MM.1S (cell line): ENCODE measurements around the gene PRKCSH.

Source experiments
- DNase-seq: peaks from one replicate; pipeline ENCODE4 v3.0.0-alpha.2; 2015
- H2AFZ ChIP-seq: fragments of 300-600 bp; sonication (generic); 2 replicates; pipeline ENCODE4 v1.6.0; 2016; ENCODE audit warnings: antibody characterized with exemption, low read length
- H3F3A ChIP-seq: fragments of 300-600 bp; sonication (generic); 2 replicates; pipeline ENCODE4 v1.6.1; 2016; ENCODE audit warnings: mild to moderate bottlenecking, antibody characterized with exemption, low read length, moderate library complexity, mixed read lengths; ENCODE audit not compliant: insufficient read depth
- H3K27ac ChIP-seq: fragments of 300-600 bp; sonication (generic); 2 replicates; pipeline ENCODE4 v1.5.1; 2016; ENCODE audit warnings: mild to moderate bottlenecking, low read length
- H3K27me3 ChIP-seq: fragments of 300-600 bp; sonication (generic); replicated peaks from 2 replicates; pipeline ENCODE4 v1.6.0; 2016; ENCODE audit warnings: low read length; ENCODE audit not compliant: insufficient read depth
- H3K36me3 ChIP-seq: fragments of 300-600 bp; sonication (generic); replicated peaks from 2 replicates; pipeline ENCODE4 v1.6.1; 2016; ENCODE audit warnings: mild to moderate bottlenecking, low read length, mixed read lengths; ENCODE audit not compliant: insufficient read depth
- H3K4me1 ChIP-seq: fragments of 300-600 bp; sonication (generic); 2 replicates; pipeline ENCODE4 v1.6.1; 2016; ENCODE audit warnings: low read length, mixed read lengths
- H3K4me2 ChIP-seq: fragments of 300-600 bp; sonication (generic); 2 replicates; pipeline ENCODE4 v1.6.0; 2016; ENCODE audit warnings: low read depth, low read length
- H3K4me3 ChIP-seq: fragments of 300-600 bp; sonication (generic); 2 replicates; pipeline ENCODE4 v1.5.1; 2016; ENCODE audit warnings: low read length, mixed read lengths
- H3K79me2 ChIP-seq: fragments of 300-600 bp; sonication (generic); 2 replicates; pipeline ENCODE4 v1.6.1; 2016; ENCODE audit warnings: mixed run types, low read length, mixed read lengths
- H3K9ac ChIP-seq: fragments of 300-600 bp; sonication (generic); 2 replicates; pipeline ENCODE4 v1.6.1; 2016; ENCODE audit warnings: low read length, mixed read lengths
- H3K9me2 ChIP-seq: fragments of 300-600 bp; sonication (generic); replicated peaks from 2 replicates; pipeline ENCODE4 v1.6.1; 2016; ENCODE audit warnings: mild to moderate bottlenecking, low read length, mixed read lengths; ENCODE audit not compliant: insufficient read depth
- H3K9me3 ChIP-seq: fragments of 300-600 bp; sonication (generic); replicated peaks from 2 replicates; pipeline ENCODE4 v1.6.1; 2016; ENCODE audit warnings: mild to moderate bottlenecking, low read length, mixed read lengths; ENCODE audit not compliant: insufficient read depth
- H4K20me1 ChIP-seq: fragments of 300-600 bp; sonication (generic); 2 replicates; pipeline ENCODE4 v1.6.1; 2016; ENCODE audit warnings: mild to moderate bottlenecking, low read length, moderate library complexity, mixed read lengths; ENCODE audit not compliant: insufficient read depth
- CTCF ChIP-seq: fragments of 300-600 bp; sonication (generic); IDR thresholded peaks from 2 replicates; pipeline ENCODE4 v1.5.1; 2016; ENCODE audit warnings: antibody characterized with exemption, low read length, mixed read lengths
- EZH2 ChIP-seq: fragments of 300-600 bp; sonication (generic); optimal IDR thresholded peaks from 2 replicates; pipeline ENCODE3; 2017; ENCODE audit warnings: low read depth, mild to moderate bottlenecking, antibody characterized with exemption, low read length, mixed read lengths
- EZH2phosphoT487 ChIP-seq: fragments of 300-600 bp; sonication (generic); IDR thresholded peaks from 2 replicates; pipeline ENCODE4 v1.6.1; 2018; ENCODE audit warnings: antibody characterized with exemption, low read length

The PRKCSH gene

GRCh38 chr19:11390359-11390758, 45.1 kb upstream of the PRKCSH start:
- H3K79me2 ChIP-seq = no peaks in the 10 kb centered on the region
- H3K36me3 ChIP-seq = no peaks in the 10 kb centered on the region
- H3K4me3 ChIP-seq = no peak overlapping the region
- no peaks in the 10 kb centered on the region for H3F3A ChIP-seq
- H3K27ac ChIP-seq = no peak overlapping the region
- no peaks in the 10 kb centered on the region for H3K9me3 ChIP-seq
- H3K4me2 ChIP-seq = no peak overlapping the region
- H2AFZ ChIP-seq = no peak overlapping the region
- H3K9me2 ChIP-seq = no peaks in the 10 kb centered on the region
- no peak for TF ChIP-seq EZH2
- TF ChIP-seq CTCF = no peak
- TF ChIP-seq EZH2phosphoT487 = no peak
- H3K4me1 ChIP-seq = no peaks in the 10 kb centered on the region
- DNase-seq = no peak
- H3K27me3 ChIP-seq = peaks cover 56% of the 10 kb centered on the region
- no peaks in the 10 kb centered on the region for H4K20me1 ChIP-seq
- no peak overlapping the region for H3K9ac ChIP-seq

- no peaks in the 10 kb centered on the region for H3F3A ChIP-seq
- H2AFZ ChIP-seq = no peak overlapping the region
- H4K20me1 ChIP-seq = no peaks in the 10 kb centered on the region
- peaks cover 57% of the 10 kb centered on the region for H3K27me3 ChIP-seq
- H3K9ac ChIP-seq = no peak overlapping the region
- no peak for TF ChIP-seq EZH2phosphoT487
- no peak for TF ChIP-seq CTCF
- no peak for TF ChIP-seq EZH2
- no peaks in the 10 kb centered on the region for H3K79me2 ChIP-seq
- no peaks in the 10 kb centered on the region for H3K9me3 ChIP-seq
- no peaks in the 10 kb centered on the region for H3K36me3 ChIP-seq
- no peak overlapping the region for H3K27ac ChIP-seq
- no peak overlapping the region for H3K4me3 ChIP-seq
- no peaks in the 10 kb centered on the region for H3K9me2 ChIP-seq
- no peaks in the 10 kb centered on the region for H3K4me1 ChIP-seq
- H3K4me2 ChIP-seq = no peak overlapping the region
- no peak for DNase-seq
Observed at GRCh38 chr19:11390933-11391680, 44.3 kb upstream of the PRKCSH start.

- no peaks in the 10 kb centered on the region for H3K4me1 ChIP-seq
- TF ChIP-seq EZH2 (no peak), CTCF (no peak), EZH2phosphoT487 (no peak)
- H2AFZ ChIP-seq = no peak overlapping the region
- no peaks in the 10 kb centered on the region for H3K79me2 ChIP-seq
- no peaks in the 10 kb centered on the region for H3F3A ChIP-seq
- H3K9me2 ChIP-seq = no peaks in the 10 kb centered on the region
- no peak for DNase-seq
- H3K9me3 ChIP-seq = no peaks in the 10 kb centered on the region
- no peak overlapping the region for H3K27ac ChIP-seq
- no peaks in the 10 kb centered on the region for H4K20me1 ChIP-seq
- no peak overlapping the region for H3K4me3 ChIP-seq
- no peaks in the 10 kb centered on the region for H3K36me3 ChIP-seq
- H3K27me3 ChIP-seq = peaks cover 61% of the 10 kb centered on the region
- H3K9ac ChIP-seq = no peak overlapping the region
- H3K4me2 ChIP-seq = no peak overlapping the region
Observed at GRCh38 chr19:11397089-11397610, 38.3 kb upstream of the PRKCSH start.
